GM21515 (cell line): ENCODE results near the gene RPS6KB1.
"Not testable (repeated sequence)": the region's sequence is repeated elsewhere in the genome, so short reads cannot be mapped to it uniquely, and the experiment has no call there.

ENCODE experiments used
- ATAC-seq: cut with Tn5 transposase; IDR thresholded peaks from one replicate; pipeline ENCODE4 v1.9.1; 2021; ENCODE audit not compliant: unreplicated experiment

The RPS6KB1 gene

GRCh38 chr17:59933317-59933716 lies 40.4 kb downstream of the RPS6KB1 start:
- not testable (repeated sequence) for ATAC-seq

GRCh38 chr17:59940697-59941096 lies 47.8 kb downstream of the RPS6KB1 start:
- ATAC-seq, result not testable (repeated sequence)

DNA sequence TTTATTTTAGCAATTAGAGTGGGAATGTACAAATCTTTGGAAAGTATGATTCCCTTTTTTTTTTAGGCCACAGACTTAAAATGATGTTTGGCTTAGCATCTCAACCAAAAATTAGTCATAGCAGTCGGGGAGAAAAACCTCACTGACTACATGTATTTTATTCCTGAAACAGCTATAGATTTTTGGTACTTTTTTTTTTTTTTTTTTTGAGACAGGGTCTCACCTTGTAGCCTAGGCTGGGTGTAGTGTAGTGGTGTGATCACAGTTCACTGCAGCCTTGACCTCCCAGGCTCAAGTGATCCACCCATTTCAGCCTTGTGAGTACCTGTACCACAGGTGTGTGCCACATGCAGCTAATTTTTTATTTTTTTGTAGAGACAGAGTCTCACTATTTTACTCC lies 48.2 kb downstream of the RPS6KB1 start:
- no peak for ATAC-seq

DNA sequence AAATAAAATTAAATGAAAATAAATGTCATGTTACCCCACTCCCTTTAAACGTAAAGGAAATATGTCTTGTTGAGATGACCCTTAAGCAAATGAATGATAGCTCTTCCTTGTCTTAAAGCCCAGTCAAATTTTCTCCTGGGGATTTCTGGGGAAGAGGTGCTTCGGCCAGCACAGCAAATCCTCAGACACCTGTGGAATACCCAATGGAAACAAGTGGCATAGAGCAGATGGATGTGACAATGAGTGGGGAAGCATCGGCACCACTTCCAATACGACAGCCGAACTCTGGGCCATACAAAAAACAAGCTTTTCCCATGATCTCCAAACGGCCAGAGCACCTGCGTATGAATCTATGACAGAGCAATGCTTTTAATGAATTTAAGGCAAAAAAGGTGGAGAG lies 53.5 kb downstream of the RPS6KB1 start:
- not testable (repeated sequence) for ATAC-seq

DNA sequence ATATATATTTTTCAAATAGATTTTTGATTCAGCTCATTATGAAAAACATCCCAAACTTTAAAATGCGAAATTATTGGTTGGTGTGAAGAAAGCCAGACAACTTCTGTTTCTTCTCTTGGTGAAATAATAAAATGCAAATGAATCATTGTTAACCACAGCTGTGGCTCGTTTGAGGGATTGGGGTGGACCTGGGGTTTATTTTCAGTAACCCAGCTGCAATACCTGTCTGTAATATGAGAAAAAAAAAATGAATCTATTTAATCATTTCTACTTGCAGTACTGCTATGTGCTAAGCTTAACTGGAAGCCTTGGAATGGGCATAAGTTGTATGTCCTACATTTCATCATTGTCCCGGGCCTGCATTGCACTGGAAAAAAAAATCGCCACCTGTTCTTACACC lies 54.4 kb downstream of the RPS6KB1 start:
- ATAC-seq, result not testable (repeated sequence)

DNA sequence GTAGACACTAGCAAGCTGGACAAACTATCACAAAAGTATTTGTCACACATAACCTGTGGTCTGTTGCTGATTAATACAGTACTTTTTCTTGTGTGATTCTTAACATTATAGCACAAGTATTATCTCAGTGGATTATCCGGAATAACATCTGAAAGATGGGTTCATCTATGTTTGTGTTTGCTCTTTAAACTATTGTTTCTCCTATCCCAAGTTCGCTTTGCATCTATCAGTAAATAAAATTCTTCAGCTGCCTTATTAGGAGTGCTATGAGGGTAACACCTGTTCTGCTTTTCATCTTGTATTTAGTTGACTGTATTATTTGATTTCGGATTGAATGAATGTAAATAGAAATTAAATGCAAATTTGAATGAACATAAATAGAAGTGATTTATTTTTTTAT lies 57.1 kb downstream of the RPS6KB1 start:
- ATAC-seq, result no peak

- no peak for ATAC-seq
Observed at GRCh38 chr17:59954856-59955255, 61.9 kb downstream of the RPS6KB1 start.

DNA sequence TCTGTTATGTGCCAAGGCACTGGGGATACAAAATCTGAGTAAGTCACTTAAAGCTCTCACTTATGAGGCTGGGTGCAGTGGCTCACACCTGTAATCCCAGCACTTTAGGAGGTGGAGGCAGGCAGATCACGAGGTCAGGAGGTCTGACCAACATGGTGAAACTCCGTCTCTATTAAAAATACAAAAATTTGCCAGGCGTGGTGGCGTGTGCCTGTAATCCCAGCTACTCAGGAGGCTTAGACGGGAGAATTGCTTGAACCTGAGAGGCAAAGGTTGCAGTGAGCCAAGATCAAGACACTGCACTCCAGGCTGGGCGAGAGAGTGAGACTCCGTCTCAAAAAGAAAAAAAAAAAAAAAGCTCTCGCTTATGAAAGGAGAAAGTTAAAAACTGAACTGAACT lies 66.7 kb downstream of the RPS6KB1 start:
- not testable (repeated sequence) for ATAC-seq

GRCh38 chr17:59962739-59963318 lies 69.9 kb downstream of the RPS6KB1 start:
- no peak for ATAC-seq

DNA sequence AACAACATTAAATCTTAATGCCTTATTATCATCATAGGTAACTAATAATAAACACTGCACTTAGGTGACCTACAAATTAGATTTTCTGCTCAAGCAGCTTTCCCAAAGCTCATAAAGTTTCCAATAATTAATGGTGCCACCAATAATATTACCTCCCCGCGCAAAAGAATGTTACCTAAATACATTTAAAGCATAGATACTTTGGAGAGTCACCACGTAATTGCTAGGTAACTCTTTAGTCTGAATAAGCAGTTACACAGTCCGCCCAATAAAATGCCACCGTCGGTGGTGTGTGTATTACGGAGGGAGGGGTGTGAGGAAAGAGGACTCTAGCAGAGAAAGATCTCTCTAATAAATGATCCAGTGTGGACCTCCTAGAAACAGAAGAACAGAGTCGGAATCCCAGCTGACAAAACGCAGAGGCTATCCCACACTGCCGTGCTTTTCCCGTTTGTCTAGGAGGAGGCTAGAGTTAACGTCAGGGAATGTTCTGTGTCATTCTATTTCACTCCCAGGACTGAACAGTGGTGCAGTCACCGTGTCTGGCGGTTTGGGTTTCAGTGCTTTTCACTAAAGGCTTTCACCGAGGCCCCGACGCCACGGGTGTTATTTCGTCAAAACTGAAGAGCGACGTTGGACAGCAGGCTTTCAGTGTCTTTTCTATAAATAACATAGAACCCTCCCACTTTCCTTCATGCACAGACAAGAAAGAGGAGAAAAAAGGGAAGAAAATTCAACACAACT lies 71.0 kb downstream of the RPS6KB1 start:
- peak; percentile 48 for ATAC-seq

- peak; percentile 72 for ATAC-seq
Observed at GRCh38 chr17:59964482-59965328, 71.8 kb downstream of the RPS6KB1 start, which contains the start of gene RNFT1. Gene RNFT1 (minus strand): TSS chr17:59964740. CDS start chr17:59964663, 77 bp downstream.

DNA sequence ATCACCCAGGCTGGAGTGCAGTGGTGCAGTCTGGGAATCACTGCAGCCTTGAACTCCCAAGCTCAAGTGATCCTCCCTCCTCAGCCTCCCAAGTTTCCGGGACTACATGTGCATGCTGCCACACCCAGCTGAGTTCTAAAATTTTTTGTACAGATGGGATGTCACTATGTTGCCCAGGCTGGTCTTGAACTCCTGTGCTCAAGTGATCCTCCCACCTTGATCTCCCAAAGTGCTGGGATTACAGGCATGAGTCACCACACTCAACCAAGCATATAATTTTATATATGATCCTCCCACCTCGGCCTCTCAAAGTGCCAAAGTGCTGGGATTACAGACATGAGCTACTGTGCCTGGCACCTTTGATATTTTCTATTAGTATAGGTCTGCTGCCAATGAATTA lies 78.8 kb downstream of the RPS6KB1 start:
- ATAC-seq, result not testable (repeated sequence)

DNA sequence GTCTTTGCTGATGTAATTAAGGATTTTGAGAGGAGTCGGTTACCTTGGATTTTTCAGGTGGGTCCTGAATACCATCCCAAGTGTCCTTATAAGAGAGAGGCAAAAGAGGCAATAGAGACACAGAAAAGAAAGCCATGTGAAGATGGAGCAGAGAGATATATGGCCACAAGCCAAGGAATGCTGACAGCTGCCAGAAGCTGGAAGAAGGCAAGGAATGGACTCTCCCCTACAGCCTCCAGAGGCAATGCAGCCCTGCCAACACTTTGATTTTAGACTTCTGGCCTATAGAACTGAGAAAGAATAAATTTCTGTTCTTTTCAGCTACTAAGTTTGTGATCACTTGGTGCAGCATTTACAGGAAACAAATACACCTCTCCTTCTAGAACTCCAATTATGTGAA lies 79.9 kb downstream of the RPS6KB1 start:
- no peak for ATAC-seq

GRCh38 chr17:59973483-59973882 lies 80.6 kb downstream of the RPS6KB1 start:
- ATAC-seq, result not testable (repeated sequence)

DNA sequence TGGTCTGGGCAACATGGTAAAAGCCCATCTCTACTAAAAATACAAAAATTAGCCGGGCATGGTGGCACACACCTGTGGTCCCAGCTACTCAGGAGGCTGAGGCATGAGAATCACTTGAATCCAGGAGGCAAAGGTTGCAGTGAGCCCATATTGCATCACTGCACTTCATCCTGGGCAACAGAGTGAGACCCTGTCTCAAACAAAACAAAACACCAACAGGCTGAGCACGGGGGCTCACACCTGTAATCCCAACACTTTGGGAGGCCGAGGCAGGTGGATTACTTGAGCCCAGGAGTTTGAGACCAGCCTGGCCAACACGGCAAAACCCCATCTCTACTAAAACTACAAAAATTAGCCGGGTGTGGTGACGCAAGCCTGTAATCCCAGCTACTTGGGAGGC lies 82.2 kb downstream of the RPS6KB1 start:
- not testable (repeated sequence) for ATAC-seq

- not testable (repeated sequence) for ATAC-seq
Observed at GRCh38 chr17:59996608-59997007, 103.7 kb downstream of the RPS6KB1 start.
